HG03060 (cell line): ENCODE measurements around the gene TSHZ2.
"Not testable (repeated sequence)": the region's sequence is repeated elsewhere in the genome, so short reads cannot be mapped to it uniquely, and the experiment has no call there.

ENCODE experiments used
- ATAC-seq: cut with Tn5 transposase; IDR thresholded peaks from one replicate; pipeline ENCODE4 v1.9.1; 2021; ENCODE audit warnings: low read depth, moderate number of reproducible peaks; ENCODE audit not compliant: unreplicated experiment

Gene TSHZ2

GRCh38 chr20:53021934-53022333, 49.8 kb downstream of the TSHZ2 start:
- ATAC-seq: no peak

DNA sequence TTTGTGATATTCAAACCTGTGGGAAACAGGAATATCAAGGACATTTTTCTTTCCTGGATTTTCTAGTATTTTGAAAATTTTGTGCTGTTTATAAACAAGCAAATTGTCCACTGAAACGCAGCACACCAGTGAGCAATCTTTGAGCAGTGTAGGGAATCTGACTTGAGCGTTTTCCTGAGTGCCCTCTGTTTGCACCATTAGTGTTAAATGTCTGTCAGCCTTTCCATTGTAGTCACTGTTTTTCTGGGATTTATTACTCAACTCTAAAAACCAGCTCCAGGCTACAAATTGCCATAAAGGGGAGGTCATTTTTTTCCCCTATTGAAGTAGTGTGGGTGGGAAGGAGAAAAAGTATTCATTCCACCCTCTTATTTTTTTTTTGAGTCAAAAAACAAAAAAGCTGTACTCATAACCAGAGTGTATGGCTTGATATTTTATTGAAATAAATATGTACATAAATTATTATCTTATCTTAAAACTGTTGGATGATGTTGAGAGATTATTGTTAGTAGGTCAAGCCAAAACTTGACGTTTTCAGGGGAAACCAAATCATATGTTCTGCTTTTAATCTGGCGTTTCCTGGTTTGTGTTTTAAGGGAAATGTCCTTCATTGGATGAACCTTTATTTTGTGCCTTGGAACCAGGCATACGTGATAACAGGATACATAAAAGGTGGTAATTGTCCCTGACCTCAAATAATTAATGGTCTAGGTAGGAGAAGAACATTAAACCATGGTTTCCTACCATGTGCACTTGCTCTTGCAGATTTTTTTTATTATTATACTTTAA, 51.8 kb downstream of the TSHZ2 start:
- ATAC-seq: no peak

DNA sequence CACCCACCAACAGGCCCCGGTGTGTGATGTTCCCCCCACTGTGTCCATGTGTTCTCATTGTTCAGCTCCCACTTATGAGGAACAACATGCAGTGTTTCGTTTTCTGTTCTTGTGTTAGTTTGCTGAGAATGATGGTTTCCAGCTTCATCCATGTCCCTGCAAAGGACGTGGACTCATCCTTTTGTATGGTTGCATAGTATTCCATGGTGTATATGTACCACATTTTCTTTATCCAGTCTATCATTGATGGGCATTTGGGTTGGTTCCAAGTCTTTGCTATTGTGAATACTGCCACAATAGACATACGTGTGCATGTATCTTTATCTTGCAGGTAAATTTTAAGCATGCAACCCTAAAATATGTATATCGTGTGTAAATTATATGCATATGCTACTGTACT, 52.5 kb downstream of the TSHZ2 start:
- not testable (repeated sequence) for ATAC-seq

GRCh38 chr20:53027089-53027488, 54.9 kb downstream of the TSHZ2 start:
- ATAC-seq: no peak

DNA sequence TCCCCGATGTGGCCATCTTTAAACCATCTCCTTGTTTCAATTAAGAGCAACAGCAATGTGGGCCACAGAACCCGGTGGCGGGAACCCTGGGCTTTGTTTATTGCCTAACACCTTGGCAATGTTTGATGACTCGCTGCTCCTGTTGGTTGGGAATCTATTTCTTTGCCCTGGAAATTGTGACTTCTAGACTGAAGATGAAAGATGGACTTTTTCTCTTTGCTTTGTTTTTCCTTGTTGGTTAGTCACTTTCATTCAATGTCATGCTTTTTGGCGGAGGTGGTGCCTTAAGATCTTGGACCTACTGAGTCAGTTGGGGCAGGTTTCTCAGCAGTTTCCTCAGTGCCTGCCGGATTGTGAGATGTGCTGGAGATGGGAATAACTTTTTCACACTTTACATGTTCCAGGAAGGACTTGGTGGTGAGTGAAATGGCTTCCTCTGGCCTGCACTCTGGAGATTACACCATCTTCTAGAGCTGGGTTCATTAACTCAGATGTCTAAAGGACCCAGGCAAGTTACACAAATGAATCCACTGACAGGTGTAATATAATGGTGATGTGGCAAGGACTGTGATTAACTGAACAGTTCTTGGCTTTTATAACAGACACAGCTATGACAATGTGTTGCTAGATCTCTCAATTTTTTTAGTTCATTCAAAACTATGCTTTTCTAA, 56.3 kb downstream of the TSHZ2 start:
- no peak for ATAC-seq

DNA sequence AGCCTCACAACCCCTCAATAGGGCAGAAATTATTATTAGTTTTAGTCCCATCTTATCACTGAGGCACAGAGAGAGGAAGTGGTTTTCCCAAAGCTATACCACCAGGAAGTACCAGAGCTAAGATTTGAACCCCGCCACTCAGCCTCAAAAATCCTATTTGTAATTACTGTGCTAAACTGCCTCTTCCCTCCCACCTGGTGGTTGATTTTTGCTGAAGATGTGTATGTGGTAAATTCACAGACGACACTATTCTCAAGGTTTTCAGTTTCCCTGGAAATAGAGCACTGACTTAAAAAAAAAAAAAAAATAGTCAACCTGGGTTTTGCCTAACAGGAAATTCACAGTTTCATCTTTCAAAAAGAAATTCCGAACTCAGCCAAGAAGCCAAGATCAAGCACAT, 57.9 kb downstream of the TSHZ2 start:
- ATAC-seq: no peak

- ATAC-seq: no peak
These were observed 59.9 kb downstream of the TSHZ2 start for GRCh38 chr20:53032046-53032445.

DNA sequence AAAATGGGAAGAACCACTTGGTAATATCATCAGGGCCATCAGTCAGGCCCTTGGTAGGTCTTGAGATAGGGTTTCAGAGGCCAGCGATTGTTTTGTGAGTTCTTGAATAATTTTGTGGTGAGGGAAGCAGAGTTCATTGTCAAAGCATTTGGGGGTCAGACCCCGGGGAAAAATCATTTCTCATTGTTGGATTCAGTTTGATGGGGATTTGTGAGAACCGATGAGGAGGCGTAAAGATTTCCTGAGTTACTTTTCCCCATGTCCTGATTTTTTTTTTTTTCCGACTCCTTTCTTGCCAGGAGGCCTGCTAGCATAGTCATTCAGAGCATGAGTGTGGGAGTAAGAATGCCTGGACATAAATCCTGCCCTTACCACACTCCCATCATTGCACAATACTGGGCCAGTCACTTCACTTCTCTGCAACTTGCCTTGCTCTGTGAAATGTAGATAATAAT, 60.3 kb downstream of the TSHZ2 start:
- ATAC-seq: no peak

GRCh38 chr20:53033176-53033575, 61.0 kb downstream of the TSHZ2 start:
- no peak for ATAC-seq

- ATAC-seq: no peak
These were observed 62.7 kb downstream of the TSHZ2 start for GRCh38 chr20:53034899-53035298.

GRCh38 chr20:53036992-53037391, 64.8 kb downstream of the TSHZ2 start:
- no peak for ATAC-seq

GRCh38 chr20:53037621-53038020, 65.5 kb downstream of the TSHZ2 start:
- ATAC-seq: no peak

DNA sequence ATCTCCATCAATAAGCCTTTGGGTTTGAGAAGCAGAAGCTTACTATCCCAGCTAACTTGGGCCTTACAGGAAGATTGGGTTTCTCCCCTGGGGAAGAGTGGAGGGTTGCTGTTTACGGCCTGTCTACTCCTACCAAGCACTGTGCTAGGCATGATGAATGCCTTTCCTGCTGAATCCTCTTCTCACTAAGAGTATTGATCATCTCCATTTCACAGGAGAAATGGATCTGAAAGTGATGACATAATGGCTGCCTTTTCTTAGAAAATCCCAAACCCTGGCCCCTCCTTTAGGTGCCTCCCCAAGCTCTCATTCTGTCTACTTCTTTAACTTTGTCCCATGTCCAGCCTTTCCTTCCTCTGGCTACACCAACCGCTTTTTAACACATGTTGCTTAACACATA, 66.1 kb downstream of the TSHZ2 start:
- ATAC-seq: no peak

- no peak for ATAC-seq
These were observed 68.8 kb downstream of the TSHZ2 start for GRCh38 chr20:53040693-53041589.

DNA sequence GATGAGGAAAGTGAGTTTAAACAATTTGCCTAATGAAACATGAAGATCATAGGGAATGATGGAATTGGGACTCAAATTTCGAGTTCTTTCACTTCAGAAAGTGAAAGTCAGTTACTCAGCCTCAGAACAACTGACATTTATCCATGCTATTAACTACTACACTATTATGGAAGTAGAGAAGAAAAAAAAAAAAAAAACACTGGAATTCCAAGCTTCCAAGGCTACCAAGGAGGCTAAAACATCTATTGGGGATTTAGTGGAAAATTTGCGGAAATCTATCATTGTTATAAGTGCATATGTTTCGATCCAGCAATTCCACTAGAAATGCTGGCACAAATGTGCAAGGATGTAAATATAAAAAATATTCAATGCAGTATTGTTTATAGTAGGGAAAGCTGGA, 70.4 kb downstream of the TSHZ2 start:
- no peak for ATAC-seq

DNA sequence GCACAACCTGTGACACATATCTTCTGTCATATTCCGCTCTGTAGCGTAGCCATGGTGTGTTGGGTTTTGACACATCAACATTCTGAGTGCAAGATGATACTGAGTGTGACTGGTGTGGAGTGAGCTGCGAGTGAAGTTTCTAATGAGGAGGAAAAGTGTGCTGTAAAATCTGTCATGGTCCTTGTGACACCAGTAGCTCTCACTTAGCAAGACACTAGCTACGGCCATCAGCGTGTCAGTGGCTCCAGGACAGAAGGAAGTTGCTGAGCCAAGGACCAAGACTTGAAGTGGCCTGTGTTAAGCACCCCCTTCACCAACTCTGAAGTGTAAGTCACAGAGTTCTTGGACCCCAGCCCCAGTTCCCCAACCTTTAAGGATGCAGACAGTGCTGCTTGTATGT, 72.1 kb downstream of the TSHZ2 start:
- no peak for ATAC-seq

GRCh38 chr20:53045941-53046340, 73.8 kb downstream of the TSHZ2 start:
- ATAC-seq: no peak

DNA sequence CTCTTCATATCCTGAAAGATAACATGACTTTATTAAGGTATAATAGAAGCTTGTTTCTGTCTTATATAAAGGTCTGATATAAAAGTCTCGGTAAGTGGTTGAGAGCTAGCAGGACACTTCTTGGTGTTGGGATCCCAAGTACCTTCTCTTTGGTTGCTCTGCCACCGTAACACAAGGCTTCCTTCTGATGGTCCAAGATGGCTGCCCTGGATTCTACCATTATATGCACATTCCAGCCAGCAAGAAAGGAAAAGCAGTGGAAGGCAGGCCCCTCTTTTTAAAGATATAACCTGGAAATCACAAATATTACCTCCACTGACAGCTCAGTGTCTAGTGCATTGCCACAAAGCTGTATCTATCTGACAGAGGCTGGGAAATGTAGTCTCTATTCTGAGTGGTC, 75.0 kb downstream of the TSHZ2 start:
- ATAC-seq: no peak

GRCh38 chr20:53048387-53048786, 76.2 kb downstream of the TSHZ2 start:
- ATAC-seq: no peak

- ATAC-seq: no peak
These were observed 78.2 kb downstream of the TSHZ2 start for GRCh38 chr20:53050338-53050737.

DNA sequence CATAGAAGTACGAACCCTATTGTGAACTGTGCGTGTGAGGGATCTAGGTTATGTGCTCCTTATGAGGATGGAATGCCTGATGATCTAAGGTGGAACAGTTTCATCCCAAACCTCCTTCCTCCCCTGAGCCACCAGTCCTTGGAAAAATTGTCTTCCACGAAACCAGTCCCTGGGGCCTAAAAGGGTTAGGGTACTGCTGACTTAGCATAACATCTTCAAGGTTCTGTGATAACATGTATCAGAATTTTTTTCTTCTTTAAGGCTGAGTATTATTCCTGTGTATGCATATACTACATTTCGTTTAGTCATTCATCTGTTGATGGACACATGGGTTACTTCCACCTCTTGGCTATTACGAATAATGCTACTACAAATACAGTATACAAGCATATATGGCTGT, 80.2 kb downstream of the TSHZ2 start:
- ATAC-seq: no peak
